Kidney epithelial cell (primary cell): ENCODE measurements around the gene HYAL2. TPM values are rescaled to one million over a fixed set of nuclear protein-coding genes. Genes with fewer than 3 reads are reported as not detected.

Source experiments
- DNase-seq: peaks from one replicate; pipeline ENCODE4 v3.0.0-alpha.2; 2010; ENCODE audit warnings: low read depth
- H3K27me3 ChIP-seq: 2 replicates; pipeline ENCODE4 v1.6.0; 2011; ENCODE audit warnings: low read length; ENCODE audit not compliant: control insufficient read depth, insufficient read depth
- H3K36me3 ChIP-seq: 2 replicates; pipeline ENCODE4 v1.5.1; 2011; ENCODE audit warnings: low read length; ENCODE audit not compliant: control insufficient read depth, insufficient read depth
- H3K4me3 ChIP-seq: 2 replicates; pipeline ENCODE4 v1.5.1; 2011; ENCODE audit warnings: low read depth, mild to moderate bottlenecking, control low read depth, low read length
- total RNA-seq: library from RNA; depleted of rRNA; stranded (reverse); fragments of >200 nt; gene quantifications from 2 replicates; pipeline ENCODE4 v1.2.3, GENCODE V29; 2015
- TF ChIP-seq, protein P1 (sequence below): IDR thresholded peaks from 2 replicates; pipeline ENCODE4 v1.5.1; 2011; ENCODE audit warnings: mild to moderate bottlenecking, moderate library complexity, low read length, control low read depth, inconsistent platforms; ENCODE audit not compliant: insufficient read depth, poor library complexity, severe bottlenecking

The HYAL2 gene
- total RNA-seq, 1 donor from 2014 or later: 89.3 TPM

DNA sequence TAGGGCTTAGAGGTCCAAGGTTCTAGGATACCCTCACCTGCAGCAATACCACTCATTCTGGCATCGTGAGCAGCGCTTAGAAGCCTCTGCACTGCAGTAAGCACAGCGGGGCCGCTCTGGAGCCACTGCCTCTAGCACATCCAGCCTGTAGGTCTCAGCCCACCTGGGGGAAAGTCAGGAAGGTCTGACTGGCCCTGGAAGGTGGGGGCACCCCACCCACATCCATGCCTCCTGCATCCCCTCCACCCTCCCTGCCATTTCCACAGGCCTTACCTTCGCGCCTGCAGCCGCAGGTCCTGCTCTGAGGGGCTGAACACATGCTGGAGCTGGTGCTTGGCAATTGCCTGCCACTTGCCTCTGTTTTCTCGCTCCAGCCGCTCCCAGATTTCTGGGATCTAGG, 19.0 kb upstream of the HYAL2 start:
- no peak overlapping the region for H3K4me3 ChIP-seq
- TF ChIP-seq, protein P1, sequence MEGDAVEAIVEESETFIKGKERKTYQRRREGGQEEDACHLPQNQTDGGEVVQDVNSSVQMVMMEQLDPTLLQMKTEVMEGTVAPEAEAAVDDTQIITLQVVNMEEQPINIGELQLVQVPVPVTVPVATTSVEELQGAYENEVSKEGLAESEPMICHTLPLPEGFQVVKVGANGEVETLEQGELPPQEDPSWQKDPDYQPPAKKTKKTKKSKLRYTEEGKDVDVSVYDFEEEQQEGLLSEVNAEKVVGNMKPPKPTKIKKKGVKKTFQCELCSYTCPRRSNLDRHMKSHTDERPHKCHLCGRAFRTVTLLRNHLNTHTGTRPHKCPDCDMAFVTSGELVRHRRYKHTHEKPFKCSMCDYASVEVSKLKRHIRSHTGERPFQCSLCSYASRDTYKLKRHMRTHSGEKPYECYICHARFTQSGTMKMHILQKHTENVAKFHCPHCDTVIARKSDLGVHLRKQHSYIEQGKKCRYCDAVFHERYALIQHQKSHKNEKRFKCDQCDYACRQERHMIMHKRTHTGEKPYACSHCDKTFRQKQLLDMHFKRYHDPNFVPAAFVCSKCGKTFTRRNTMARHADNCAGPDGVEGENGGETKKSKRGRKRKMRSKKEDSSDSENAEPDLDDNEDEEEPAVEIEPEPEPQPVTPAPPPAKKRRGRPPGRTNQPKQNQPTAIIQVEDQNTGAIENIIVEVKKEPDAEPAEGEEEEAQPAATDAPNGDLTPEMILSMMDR: no peak
- no peak for DNase-seq
- peaks cover 11% of the 10 kb centered on the region for H3K27me3 ChIP-seq
- H3K36me3 ChIP-seq: no peaks in the 10 kb centered on the region

DNA sequence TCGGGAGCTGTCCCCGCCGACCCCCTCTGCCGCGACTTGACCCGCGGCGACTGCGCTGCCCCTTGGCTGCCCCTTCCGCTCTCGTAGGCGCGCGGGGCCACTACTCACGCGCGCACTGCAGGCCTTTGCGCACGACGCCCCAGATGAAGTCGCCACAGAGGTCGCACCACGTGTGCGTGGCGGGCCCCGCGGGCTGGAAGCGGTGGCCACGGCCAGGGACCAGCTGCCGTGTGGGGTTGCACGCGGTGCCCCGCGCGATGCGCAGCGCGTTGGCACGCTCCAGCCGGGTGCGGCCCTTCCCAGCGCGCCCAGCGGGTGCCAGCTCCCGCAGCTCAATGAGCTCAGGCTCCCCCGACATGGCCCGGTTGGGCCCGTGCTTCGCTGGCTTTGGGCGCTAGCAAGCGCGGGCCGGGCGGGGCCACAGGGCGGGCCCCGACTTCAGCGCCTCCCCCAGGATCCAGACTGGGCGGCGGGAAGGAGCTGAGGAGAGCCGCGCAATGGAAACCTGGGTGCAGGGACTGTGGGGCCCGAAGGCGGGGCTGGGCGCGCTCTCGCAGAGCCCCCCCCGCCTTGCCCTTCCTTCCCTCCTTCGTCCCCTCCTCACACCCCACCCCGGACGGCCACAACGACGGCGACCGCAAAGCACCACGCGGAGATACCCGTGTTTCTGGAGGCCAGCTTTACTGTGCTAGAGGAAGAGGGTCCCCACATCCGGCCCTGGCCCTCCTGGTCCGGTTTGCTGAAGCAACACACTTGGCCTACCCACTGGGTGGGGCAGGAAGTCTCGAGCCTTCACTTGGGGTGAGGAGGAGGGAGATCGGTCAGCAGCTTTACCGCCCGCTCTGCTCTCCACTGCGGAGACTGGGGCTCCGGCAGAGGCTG, 18.1 kb upstream of the HYAL2 start, which contains the start of gene RASSF1:
TSS of gene RASSF1 (minus strand) at position 389 of the 882 bp plus-strand sequence. CDS start at position 358, 31 bp downstream.
- H3K4me3 ChIP-seq: peak within 1 kb of the TSS; percentile 17
- H3K27me3 ChIP-seq: peaks cover 11% of the 10 kb centered on the region
- DNase-seq: no peak
- no peaks in the 10 kb centered on the region for H3K36me3 ChIP-seq
- TF ChIP-seq, protein P1: no peak

DNA sequence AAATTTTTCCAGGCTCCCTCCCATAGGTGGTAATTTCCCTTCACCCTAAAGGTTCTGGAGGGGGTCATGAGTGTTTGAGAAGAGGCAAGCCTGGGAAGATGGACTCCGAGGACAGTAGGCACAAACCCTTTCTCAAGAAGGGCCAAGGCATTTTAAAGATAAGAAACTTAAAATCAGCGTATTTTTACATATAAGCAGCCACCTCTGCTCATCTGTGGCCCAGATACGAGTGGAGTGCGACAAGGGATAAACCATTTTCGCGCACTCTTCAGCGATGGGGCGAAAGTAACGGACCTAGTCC, 17.6 kb upstream of the HYAL2 start:
- Histone ChIP-seq H3K36me3 (no peaks in the 10 kb centered on the region), H3K4me3 (peak overlapping the region; percentile 17)

GRCh38 chr3:50339485-50340146, 17.1 kb upstream of the HYAL2 start:
- no peak for DNase-seq
- Histone ChIP-seq H3K4me3 (no peak overlapping the region), H3K27me3 (peaks cover 11% of the 10 kb centered on the region), H3K36me3 (no peaks in the 10 kb centered on the region)
- TF ChIP-seq, protein P1: no peak

More for the DNA sequence above, 17.6 kb upstream of the HYAL2 start:
- TF ChIP-seq, protein P1: no peak
- peaks cover 11% of the 10 kb centered on the region for H3K27me3 ChIP-seq
- DNase-seq: no peak

GRCh38 chr3:50338965-50339364, 16.4 kb upstream of the HYAL2 start:
- TF ChIP-seq, protein P1: no peak
- H3K36me3 ChIP-seq: no peaks in the 10 kb centered on the region
- no peak for DNase-seq
- H3K27me3 ChIP-seq: peaks cover 11% of the 10 kb centered on the region
- no peak overlapping the region for H3K4me3 ChIP-seq
